ENCODE results near the gene TBC1D5. TPM values are rescaled to one million over a fixed set of nuclear protein-coding genes. Genes with fewer than 3 reads are reported as not detected.
"Not testable (repeated sequence)": the region's sequence is repeated elsewhere in the genome, so short reads cannot be mapped to it uniquely, and the experiment has no call there.

Gene TBC1D5
- total and polyA plus RNA-seq, 12 donors: 6.7 to 35.6 (median 30.5) TPM

- Histone ChIP-seq H3K9me3 (no peaks in the 10 kb centered on the region), H3K27ac (no peak overlapping the region), H3K36me3 (no peaks in the 10 kb centered on the region), H3K4me3 (no peak overlapping the region), H3K27me3 (no peaks in the 10 kb centered on the region), H3K4me1 (peaks cover 0 to 13% (median 8%) of the 10 kb centered on the region in 9 donors)
- TF ChIP-seq CTCF (IDR thresholded peaks at IDR 0.05): no peak
- 83 to 94% methylated on average over 1 of the region's 1 CpG for WGBS, 2 donors
- no peak for DNase-seq
- intact Hi-C loops (cut with DNase I): no loop called here
- no peak for ATAC-seq
Measured at GRCh38 chr3:17355591-17355990, 386.8 kb downstream of the TBC1D5 start.

GRCh38 chr3:17354341-17354740, 388.1 kb downstream of the TBC1D5 start:
- Histone ChIP-seq H3K4me3 (no peak overlapping the region), H3K27me3 (no peaks in the 10 kb centered on the region), H3K27ac (no peak overlapping the region), H3K4me1 (peaks cover 0 to 13% (median 8%) of the 10 kb centered on the region in 9 donors), H3K36me3 (no peaks in the 10 kb centered on the region), H3K9me3 (no peaks in the 10 kb centered on the region)
- intact Hi-C loops (cut with DNase I): no loop called here
- no peak for DNase-seq
- no peak for ATAC-seq
- no peak for TF ChIP-seq CTCF (IDR thresholded peaks at IDR 0.05)
- WGBS, 2 donors: 92 to 97% methylated on average over 3 of the region's 3 CpGs

- no peak for TF ChIP-seq CTCF (IDR thresholded peaks at IDR 0.05)
- Histone ChIP-seq H3K9me3 (no peaks in the 10 kb centered on the region), H3K36me3 (no peaks in the 10 kb centered on the region), H3K27me3 (no peaks in the 10 kb centered on the region), H3K27ac (no peak overlapping the region), H3K4me1 (peaks cover 0 to 13% (median 8%) of the 10 kb centered on the region in 9 donors), H3K4me3 (no peak overlapping the region)
- DNase-seq: no peak
- intact Hi-C loops (cut with DNase I): no loop called here
- no peak for ATAC-seq
- 96 to 98% methylated on average over 3 of the region's 3 CpGs for WGBS, 2 donors
Measured at GRCh38 chr3:17352620-17353019, 389.8 kb downstream of the TBC1D5 start.

GRCh38 chr3:17351193-17351592, 391.2 kb downstream of the TBC1D5 start:
- H3K36me3 ChIP-seq; H3K27ac ChIP-seq; DNase-seq; ATAC-seq; H3K4me3 ChIP-seq; H3K9me3 ChIP-seq; H3K27me3 ChIP-seq; intact Hi-C loops (cut with DNase I): not testable (repeated sequence)
- 93 to 98% methylated on average over 4 of the region's 4 CpGs for WGBS, 2 donors
- peaks cover 0 to 13% (median 8%) of the 10 kb centered on the region in 9 donors for H3K4me1 ChIP-seq

- no peaks in the 10 kb centered on the region for H3K27me3 ChIP-seq
- no peak for ATAC-seq
- no peaks in the 10 kb centered on the region for H3K9me3 ChIP-seq
- DNase-seq: no peak
- intact Hi-C loops (cut with DNase I): no loop called here
- WGBS, 2 donors: 96 to 97% methylated on average over 1 of the region's 1 CpG
- no peak overlapping the region for H3K27ac ChIP-seq
- no peak overlapping the region for H3K4me3 ChIP-seq
- TF ChIP-seq CTCF (IDR thresholded peaks at IDR 0.05): no peak
- no peaks in the 10 kb centered on the region for H3K36me3 ChIP-seq
- H3K4me1 ChIP-seq: no peaks in the 10 kb centered on the region
Measured at GRCh38 chr3:17349093-17349492, 393.3 kb downstream of the TBC1D5 start.
